GM23338 (cell line): ENCODE results near the gene PCBP3.

ENCODE experiments used
- CREB1 ChIP-seq: fragments of 250-450 bp; sonication (Bioruptor Pico); IDR thresholded peaks from 2 replicates; pipeline ENCODE4 v1.5.0; 2020; ENCODE audit warnings: low read depth, mild to moderate bottlenecking, moderate library complexity
- EZH2 ChIP-seq: fragments of 200-600 bp; sonication (generic); IDR thresholded peaks from one replicate; pipeline ENCODE4 v1.8.0; 2017; ENCODE audit warnings: antibody characterized with exemption, mild to moderate bottlenecking, low read depth; ENCODE audit not compliant: unreplicated experiment
- JUNB ChIP-seq: IDR thresholded peaks from one replicate; pipeline ENCODE4 v1.6.1; 2016; ENCODE audit warnings: antibody characterized with exemption; ENCODE audit not compliant: unreplicated experiment
- POLR2AphosphoS5 ChIP-seq: IDR thresholded peaks from 2 replicates; pipeline ENCODE4 v1.6.1; 2016; ENCODE audit warnings: antibody characterized with exemption, low read depth
- REST ChIP-seq: IDR thresholded peaks from one replicate; pipeline ENCODE4 v1.6.1; 2018; ENCODE audit warnings: antibody characterized with exemption; ENCODE audit not compliant: unreplicated experiment
- TF ChIP-seq, protein P1 (sequence below), 2 experiments: fragments of 200-600 bp in 1 of 2; sonication (generic) in 1 of 2; conservative IDR thresholded peaks; 2 replicates each; pipeline versions ENCODE4 v1.5.1 to v1.6.1; 2016 to 2017; ENCODE audit warnings: antibody characterized with exemption in 2 of 2, low read depth in 2 of 2, mild to moderate bottlenecking in 2 of 2, moderate library complexity in 1 of 2
- TF ChIP-seq, protein P2 (sequence below): IDR thresholded peaks from 2 replicates; pipeline ENCODE4 v1.6.1; 2016; ENCODE audit warnings: antibody characterized with exemption

GRCh38 chr21:45800339-45801080 is 157.0 kb downstream of the PCBP3 start:
- no peak for TF ChIP-seq REST
- TF ChIP-seq, protein P1, sequence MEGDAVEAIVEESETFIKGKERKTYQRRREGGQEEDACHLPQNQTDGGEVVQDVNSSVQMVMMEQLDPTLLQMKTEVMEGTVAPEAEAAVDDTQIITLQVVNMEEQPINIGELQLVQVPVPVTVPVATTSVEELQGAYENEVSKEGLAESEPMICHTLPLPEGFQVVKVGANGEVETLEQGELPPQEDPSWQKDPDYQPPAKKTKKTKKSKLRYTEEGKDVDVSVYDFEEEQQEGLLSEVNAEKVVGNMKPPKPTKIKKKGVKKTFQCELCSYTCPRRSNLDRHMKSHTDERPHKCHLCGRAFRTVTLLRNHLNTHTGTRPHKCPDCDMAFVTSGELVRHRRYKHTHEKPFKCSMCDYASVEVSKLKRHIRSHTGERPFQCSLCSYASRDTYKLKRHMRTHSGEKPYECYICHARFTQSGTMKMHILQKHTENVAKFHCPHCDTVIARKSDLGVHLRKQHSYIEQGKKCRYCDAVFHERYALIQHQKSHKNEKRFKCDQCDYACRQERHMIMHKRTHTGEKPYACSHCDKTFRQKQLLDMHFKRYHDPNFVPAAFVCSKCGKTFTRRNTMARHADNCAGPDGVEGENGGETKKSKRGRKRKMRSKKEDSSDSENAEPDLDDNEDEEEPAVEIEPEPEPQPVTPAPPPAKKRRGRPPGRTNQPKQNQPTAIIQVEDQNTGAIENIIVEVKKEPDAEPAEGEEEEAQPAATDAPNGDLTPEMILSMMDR (conservative IDR thresholded peaks at IDR 0.05; ENCODE audit: low read depth in 2 of 2), result no peak
- TF ChIP-seq POLR2AphosphoS5, result no peak
- TF ChIP-seq EZH2, result no peak
- TF ChIP-seq CREB1 (CRISPR knock-in tag), result no peak
- TF ChIP-seq, protein P2, sequence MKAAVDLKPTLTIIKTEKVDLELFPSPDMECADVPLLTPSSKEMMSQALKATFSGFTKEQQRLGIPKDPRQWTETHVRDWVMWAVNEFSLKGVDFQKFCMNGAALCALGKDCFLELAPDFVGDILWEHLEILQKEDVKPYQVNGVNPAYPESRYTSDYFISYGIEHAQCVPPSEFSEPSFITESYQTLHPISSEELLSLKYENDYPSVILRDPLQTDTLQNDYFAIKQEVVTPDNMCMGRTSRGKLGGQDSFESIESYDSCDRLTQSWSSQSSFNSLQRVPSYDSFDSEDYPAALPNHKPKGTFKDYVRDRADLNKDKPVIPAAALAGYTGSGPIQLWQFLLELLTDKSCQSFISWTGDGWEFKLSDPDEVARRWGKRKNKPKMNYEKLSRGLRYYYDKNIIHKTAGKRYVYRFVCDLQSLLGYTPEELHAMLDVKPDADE, result no peak
- TF ChIP-seq JUNB, result no peak
